HG03060 (cell line): ENCODE results near the gene MICAL2.

Experiments used
- ATAC-seq: cut with Tn5 transposase; IDR thresholded peaks from one replicate; pipeline ENCODE4 v1.9.1; 2021; ENCODE audit warnings: low read depth, moderate number of reproducible peaks; ENCODE audit not compliant: unreplicated experiment

The MICAL2 gene

DNA sequence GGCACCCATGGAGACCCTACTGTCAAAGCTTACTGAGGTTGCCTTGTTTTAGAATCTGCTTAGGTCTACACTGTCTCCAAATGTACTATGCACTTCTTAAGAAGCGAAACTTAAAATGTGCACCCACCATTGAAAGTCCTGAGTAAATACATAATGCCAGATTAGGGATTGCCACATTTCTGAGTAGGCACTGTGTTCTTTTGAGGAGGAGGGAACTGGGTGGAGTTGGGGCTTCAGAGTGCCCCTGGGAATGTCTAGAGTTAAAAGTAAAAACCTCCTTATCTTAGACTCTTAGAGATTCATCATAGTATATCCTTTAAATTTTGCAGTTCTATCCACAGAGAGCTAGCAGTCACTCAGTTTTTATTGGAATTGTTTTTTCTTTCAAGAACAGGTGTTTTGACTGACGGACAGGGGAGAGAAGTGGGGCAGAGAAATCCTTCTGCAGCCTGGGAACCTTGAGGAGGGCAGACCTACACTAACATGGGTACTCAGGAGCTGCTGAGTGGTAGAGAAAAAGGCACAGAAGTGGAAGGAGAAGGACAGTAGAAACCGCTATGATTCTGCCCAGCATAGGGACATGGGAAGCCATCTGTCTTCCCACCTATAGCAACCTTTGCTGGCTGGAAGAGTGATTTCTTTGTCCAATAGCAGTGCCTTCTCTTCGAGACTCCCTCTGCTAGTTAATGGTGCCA, 33.4 kb upstream of the MICAL2 start:
- no peak for ATAC-seq

DNA sequence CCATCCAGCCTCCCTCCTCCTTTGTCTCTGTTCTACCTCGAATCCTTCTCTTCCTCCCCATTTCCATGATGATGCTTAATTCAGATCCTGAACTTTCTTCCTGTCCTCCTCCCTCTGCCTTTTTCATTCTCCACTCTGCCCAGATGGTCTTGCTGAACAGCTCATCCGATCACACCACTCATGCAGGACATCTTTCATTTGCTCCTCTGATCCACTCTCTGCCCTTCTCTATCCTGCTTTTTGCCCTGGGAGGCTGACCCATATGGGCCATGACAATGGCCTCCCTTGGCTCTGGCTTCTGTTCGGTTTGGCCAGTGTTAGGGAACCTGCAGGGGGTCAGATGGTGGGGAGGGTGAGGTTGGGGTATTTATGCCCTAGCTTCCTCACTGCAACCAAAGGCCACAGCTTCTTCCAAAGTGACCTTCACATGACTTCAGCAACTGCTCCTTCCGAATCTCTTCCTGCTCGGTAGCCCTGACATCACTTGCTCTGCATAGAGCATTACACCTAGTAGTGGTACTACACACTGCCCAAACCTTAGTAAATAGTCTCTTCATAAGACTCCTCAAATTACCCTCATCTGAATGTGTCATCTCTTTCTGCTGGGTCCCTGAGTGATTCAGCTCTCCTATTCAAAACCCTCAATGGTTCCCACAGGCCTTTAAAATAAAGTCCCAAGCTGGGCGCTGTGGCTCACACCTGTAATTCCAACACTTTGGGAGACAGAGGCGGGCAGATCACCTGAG, 32.7 kb upstream of the MICAL2 start:
- no peak for ATAC-seq

DNA sequence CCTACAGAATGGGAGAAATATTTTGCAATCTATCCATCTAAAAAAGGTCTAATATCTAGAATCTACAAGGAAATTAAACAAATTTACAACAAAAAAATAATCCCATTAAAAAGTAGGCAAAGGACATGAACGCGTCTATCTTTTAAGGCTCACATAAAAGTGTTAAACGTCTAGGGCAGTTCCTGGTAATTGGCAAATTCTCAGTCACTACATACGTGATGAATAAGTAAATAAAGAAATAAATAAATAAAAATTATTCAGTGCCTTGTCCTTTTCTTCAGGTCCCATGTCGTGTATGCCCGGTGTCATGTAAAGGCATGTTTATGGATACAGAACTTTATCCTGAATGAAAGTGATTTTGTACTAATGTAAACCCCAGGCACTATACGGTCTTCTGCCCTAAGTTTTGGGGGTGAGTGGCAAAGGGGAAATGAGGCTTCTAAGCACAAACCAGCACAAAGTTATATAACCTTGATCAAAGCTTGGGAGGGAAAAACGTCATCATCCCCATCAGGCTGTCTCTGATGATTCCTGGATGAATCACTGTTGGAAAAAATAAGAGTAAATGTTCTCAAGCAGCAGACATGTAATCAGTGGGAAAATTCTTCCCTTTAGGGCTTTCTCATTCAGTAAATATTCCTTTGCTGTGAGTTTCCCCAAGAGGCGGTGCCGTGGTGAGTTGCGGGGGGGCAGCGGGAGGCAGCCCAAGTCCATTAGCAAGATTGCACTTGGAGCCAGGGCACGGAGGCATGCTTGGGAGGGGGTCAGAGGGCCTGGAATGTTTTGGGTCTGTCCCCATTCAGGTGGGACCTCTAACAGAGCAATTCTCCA, 30.4 kb upstream of the MICAL2 start:
- no peak for ATAC-seq

DNA sequence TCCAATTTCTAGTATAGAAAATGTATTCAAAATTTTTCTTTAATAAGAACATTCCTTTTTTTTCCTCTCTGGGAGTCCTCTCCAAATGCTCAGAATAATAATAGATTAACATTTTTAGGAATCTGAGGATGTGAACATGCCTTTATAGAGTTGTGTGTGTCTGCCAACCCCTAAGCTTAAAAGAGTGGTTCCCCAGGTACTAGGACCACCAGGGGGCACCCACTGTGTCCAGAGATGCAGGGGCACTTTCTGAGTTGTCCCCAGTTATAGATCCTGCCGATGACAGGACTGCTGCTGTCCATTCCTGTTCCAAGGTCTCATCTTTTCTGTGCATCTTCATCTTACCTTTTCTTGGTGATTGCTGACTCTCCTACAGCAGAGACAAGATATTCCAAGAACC, 27.0 kb upstream of the MICAL2 start:
- ATAC-seq = no peak

DNA sequence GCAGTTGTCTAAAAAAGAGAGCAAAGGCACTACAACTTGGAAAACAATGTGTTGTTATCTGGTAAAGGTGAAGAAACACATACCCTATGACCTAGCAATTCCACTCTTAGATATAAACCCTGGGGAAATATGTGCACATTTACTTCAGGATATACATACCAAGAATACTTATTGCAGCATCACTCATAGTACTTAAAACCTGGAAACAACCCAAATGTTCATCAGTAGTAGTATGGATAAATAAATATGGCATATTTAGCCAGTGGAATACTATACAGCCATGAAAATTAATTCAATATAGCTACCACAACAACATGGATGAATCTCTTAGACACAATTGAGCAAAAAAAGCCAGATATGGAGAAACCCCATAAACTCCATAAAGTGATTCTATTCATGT, 26.1 kb upstream of the MICAL2 start:
- ATAC-seq = no peak

DNA sequence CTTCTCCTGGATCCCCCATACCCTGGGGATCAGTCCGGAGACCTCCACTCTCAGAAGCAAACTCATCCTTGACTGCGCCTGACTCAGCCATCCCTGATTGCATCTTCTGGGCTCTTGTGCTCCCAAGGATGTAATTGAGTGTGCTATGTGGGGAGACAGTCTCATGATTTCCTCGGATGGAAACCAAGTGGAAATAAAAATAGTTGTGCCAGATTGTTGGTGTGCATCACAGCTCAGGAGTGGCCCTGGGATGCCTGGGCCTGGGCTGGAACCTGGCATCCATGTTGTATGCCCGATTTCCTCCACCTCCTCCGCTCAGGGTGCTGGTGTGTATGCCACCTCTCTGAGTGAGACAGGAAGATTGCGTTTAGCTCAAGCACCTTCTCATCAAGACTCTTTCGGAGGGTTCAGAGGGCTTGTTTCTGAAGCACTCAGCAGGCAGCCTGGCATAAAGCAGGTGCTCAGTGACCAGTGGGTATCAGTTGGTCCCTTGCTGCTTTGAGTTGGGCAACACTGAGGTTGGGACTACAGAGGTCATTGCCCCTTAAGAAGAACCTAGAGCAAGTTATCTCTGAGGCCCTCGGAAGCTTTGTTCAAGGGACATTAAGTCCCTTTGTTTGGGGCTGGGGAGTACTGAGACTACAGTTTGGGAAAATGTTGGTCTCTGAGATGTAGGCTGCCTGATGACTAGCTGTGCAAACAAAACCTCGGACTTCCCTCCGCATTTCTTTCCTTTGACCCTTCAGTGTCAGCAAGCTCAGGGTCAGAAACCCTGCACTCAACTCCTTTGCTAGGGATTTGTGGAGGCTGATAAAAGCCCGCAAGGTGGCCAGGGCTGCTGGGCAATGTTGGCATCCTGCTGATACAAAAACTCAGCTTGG, 24.8 kb upstream of the MICAL2 start:
- no peak for ATAC-seq

DNA sequence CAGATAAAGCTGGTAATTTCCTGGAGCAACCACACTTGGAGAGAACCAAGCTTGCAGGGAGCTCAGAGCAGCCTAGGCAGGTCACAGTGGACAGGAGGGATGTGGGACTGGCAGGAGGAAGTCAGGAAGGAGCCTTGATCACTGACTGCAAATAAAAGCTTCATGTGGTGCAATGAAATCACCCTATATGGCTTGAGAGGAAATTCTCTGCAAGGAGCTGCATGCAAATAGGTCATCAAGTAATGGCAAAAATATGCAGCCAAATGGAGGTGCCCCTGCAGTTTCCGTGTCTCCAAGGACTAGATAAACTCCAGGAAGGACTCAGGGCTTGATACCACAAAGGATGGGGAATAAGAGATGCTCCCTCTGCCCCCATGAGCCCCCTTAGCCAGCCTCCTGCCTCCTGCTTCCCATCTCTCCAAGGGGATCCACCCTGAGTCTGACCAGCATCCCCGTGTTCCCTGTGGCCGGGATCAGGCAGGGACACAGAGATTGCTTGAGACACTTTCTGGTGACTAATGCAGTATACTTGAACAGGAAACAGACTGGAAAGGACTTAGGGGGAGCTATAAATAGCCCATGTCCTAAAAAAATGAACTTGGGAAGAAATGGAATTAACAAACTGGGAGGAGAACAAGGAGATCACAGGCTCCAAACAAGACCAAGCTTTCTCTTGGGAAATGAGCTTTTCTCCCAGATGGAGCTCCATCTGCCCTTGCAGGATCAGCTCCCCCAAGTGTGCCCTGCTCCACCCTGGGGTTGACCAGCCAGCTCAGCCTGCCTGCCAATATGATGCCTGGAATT, 23.9 kb upstream of the MICAL2 start:
- no peak for ATAC-seq

DNA sequence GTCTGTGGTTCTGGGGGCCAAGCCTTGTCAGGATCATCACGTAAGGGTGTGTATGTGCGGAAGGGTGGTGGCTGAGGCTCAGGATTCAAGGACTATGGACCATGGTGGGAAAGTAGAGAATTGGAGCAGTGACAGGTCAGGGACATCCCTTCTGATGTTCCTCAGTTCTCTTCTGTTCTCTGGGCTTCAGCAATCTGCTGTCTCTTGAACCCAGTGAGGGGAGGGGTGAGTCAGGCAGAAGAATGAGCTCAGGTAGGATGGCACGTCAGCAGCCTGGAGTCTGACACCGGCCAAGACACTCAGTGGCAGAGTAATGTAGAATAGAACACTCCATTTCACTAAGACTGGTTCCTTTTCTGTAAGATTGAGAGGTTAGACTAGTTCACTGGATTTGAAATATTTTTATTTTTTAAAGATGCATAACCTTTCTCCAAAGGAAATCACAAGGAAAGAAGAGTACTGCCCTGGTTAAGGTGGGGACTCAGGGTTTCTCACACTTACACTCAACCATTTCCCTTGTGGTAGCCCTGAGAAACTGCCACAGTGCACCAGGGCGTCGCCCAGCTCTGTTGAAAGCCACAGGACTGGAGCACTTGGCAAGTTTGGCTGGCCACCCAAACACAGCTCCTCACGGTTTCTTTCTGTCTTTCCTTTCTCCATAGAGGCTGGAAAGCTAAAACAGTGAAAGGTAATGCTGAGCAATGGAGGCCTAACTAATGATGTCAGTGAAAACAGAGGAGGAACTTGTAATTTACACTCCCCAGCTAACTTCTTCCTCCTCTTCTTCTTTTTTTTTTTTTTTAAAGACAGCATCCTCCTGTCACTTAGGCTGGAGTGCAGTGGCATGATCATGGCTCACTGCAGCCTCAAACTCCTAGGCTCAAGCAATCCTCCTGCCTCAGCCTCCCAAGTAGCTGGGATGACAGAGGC, 23.1 kb upstream of the MICAL2 start:
- ATAC-seq = no peak

DNA sequence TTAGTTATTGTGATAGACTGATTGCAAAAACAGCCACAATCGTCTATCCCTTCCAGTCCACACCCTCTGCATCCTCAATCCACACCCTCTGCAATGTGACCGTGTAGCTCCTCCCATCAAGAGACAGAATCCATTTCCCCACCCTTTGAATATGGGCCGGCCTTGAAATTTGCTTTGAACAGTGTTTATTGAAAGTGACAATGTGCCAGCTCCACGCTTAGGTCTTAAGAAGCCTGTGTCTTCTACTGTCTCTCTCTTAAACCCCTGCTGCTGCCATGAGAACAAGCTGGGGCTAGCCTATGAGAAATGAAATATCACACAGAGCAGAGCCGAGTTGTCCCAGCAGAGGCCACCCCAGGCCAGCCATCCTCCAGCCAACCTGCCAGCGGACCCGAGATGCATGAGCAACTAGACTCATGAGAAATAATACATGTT, 22.3 kb upstream of the MICAL2 start:
- ATAC-seq = no peak

DNA sequence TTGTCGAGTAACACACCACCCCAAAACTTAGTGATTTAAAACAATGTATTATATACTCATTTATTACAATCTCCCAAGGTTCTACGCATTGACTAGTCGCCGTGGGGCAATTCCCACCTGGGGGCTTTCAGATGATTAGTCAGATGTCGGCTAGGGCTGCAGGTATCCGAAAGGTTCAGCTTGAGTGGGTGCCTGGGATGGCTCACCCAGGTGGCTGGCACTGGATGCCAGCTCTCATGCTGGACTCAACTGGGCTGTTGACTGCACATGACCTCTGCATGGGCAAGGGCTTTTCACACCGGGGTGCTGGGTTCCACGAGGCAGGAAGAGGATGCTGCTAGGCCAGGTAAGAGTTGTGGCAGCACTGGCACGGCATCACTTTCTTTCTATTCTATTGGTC, 21.9 kb upstream of the MICAL2 start:
- ATAC-seq = no peak

DNA sequence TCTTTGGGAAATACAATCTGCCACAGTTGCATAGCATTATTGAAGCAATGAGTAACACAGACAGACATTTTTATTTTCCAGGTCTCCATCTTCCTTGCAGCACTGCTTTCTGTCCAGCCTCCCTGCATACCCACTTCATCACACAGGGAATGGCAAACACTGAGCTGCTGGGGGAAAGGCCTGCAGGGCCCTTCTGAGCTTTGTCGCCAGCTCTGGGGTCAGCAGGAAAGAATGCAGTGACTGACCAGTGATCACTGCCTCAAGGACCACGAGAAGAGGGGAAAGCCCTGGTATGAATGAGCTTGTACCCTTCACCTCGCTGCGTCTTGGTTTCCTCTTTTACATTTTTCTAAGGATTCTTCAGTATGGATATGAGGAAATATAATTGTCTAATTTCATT, 21.3 kb upstream of the MICAL2 start:
- no peak for ATAC-seq

DNA sequence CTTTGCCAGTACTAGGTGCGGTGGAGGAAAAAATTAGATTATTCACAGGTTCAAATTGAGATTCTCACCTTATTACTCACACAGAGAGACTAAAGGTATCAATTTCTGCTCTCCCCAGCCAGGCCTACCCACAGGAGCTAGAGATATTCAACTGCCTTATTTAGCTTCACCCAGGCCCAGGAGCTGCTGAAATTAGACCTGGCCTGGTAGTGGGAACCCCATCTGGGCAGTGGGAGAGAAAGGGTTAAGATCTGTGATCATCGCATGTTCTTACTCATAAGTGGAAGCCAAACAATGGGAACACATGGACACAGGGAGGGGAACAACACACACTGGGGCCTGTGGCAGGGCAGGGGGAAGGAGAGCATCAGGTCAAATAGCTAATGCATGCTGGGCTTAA, 20.9 kb upstream of the MICAL2 start:
- ATAC-seq = no peak

DNA sequence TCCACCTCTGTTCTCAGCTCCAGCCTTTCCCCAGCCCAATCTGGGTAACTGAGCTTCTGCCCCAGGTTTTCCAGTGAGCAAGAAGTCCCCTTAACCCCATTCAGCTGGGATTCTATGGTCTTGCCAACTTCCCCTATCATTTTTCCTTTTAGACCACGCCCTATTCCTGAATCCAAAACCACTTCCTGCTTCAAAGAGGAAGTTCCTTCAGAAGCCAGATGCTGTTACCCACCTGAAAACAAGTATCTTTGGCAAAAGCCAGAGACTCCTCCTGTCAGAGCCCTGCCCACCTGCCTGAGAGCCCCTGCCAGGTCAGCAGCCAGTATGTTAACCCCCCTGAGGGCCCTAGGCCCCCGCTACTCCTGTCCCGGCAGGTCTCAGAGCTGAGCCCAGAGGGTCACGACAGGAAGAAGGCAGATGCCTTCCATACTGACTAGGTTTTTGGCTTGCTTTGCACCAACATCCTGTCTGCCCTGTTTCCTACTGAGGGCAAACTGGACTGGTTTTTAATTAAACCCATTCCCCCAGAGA, 20.3 kb upstream of the MICAL2 start:
- no peak for ATAC-seq

DNA sequence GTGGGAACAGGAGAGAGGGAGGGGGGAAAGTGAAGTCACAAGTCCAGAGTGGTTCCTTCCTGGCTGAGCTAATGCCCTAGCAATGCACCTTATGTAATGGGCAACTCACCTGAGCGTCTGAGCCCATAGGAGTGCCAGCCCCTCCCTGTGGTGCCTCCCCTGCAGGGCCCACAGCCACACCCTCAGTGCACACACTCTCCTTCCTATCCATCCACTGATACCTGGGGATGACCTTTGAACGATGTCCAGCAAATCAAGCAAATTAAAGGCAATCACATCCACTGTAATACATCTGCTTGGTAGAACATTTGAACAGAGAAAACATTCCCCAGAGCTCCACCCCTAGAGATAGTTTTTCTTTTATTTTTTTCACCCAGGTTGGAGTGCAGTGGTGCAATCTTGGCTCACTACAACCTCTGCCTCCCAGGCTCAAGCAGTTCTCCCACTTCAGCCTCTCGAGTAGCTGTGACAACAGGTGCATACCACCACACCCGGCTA, 19.6 kb upstream of the MICAL2 start:
- ATAC-seq = no peak

DNA sequence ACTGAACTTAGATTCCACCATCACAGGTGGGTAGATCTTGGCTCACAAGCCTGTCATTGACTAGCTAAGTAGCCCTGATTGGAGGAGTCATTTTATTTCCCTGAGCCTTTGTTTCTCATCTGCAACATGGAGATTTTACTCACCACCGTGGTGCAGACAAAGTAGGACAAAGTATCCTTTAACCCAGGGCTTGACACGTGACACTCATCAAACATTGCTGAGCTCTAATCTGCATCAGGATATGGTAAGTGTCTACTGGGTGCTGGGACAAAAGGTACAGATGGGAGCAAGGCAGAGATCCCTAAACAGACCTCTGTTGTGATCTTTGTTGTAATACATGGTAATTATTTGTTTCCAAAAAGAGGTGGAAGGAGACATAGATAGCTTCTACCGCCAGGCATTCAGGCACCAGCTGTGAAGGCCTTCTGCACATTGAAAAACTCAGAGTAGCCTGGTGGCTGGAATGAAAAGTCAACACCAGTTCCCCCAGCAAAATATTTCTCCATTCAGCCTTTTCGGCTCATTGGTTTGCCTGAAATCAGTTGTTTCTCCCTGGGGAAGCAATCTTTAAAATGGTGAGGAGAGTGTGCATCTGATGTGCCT, 18.3 kb upstream of the MICAL2 start:
- ATAC-seq = no peak

DNA sequence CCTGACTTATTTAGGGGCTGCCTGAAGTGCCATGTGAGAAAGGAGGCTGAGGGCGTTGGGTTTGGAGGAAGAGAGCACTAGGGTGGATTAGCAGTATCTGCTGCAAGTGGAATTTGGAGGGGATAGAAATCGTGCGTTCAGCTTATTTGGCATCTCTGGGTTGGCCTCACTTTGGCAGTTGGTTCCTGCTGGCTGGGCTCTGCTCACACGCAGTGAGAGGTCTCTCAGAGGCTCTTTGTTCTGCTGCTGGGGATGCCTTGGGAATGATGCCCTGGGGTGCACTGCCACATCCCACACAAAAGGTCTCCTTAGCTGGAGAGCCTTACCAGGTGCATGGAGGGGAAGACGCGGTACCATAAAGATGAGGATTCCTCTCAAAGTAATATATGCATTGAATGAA, 17.7 kb upstream of the MICAL2 start:
- no peak for ATAC-seq

DNA sequence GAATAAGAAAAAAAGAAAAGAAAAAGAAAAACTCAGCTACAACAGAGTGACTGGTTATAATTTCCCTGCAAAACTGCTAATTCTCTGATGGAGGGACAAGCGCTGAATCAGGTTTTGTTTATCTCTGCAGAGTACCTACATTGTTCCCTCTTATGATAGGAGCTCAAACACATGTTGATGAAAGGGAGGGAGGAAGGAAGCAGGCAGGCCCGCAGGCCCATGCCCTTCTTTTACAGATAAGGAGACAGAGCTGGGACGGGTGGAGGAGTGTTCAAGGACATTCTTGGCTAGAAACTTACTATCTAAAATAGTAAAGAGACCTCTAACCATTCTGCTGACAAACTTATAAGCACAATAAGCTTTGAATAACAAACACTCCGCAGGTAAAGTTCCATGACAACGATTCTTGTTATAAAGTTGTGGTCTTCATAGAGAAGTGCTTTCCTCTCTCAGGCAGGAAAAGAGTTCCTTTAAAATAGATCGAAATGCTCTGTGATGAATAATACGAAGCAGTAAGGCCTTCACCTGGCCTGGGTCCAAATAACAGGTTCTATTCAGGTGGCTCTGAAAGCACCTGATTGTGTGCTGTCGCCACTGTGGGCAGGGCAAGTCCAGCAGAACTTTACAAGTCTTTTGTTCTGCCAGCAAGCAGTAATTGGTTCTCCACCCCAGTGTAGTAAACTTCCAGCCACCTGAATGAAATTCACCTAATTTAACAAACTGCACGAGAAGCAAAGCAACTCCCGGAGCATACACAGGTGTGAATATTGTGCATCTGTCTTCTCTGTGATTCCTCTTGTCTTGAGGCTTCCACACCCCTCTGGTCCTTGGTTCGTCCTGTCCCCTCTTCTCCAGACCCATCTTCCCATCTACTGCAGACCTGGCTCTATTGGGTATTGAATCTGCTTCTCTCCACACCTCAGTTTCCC, 15.3 kb upstream of the MICAL2 start:
- no peak for ATAC-seq
